ENCODE measurements around the gene TPCN2.

TPCN2 gene

DNA sequence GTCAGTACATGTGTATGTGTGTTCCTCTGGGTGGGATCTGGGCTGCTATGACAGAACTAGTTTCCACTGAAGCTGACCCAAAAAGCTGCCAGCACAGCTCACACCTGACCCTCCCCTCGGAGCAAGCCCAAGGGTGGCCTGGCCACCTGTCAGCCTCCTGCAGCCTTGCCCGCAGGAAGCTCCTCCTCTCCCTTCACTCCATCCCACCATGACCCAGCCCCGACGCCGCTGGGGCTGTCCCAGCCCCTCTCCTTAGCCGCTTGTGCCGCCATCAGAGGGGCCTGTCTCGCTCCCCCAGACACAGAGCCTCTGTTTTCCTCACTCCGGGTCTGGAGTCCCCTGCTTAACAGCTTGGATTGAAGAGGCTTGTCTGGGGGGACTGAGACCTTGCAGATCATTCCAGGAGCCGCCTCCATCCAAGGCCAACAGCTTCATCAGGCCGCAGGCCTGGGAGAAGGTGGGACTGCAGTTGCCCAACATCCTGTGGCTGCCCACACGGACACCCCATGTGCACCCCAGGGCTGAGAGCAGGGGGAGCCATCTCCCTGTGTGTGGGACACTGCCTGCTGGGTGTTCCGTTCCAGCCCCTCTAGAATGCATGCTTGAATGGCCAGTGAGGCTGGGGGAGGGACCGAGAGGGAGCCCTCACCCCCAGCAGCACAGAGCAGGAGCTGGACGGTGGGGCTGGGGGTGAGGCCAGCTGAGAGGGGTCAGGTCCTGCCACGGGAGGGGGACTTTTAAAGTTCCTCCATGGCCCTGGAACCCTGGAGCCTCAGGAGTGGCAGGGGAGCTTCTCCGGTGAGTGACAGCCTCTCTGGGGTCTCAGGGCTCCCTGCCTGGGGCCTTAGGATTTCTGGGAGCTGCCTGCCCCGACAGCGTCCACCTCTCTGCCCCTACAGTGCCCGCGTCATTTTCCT is 36.4 kb upstream of the TPCN2 start:
- Histone ChIP-seq H2BK5ac (ENCODE audit: low read length) (no peak overlapping the region), H3K36me3 (ENCODE audit: control insufficient read depth, insufficient read depth, low read length) (no peaks in the 10 kb centered on the region), H3K4me2 (ENCODE audit: low read length) (peak overlapping the region; percentile 23), H3K27ac (ENCODE audit: low read depth, low read length) (peak overlapping the region; percentile 25), H3K79me2 (ENCODE audit: control insufficient read depth, insufficient read depth, low read length) (no peaks in the 10 kb centered on the region), H3K4me1 (ENCODE audit: control insufficient read depth, low read depth, low read length) (peaks cover 7% of the 10 kb centered on the region), H3K18ac (ENCODE audit: low read length) (peak overlapping the region; percentile 54), H4K8ac (ENCODE audit: low read depth, low read length) (no peak overlapping the region), H2BK15ac (replicated peaks; ENCODE audit: low read depth) (no peak overlapping the region), H3K9ac (ENCODE audit: low read length) (peak overlapping the region; percentile 53), H3K4me3 (ENCODE audit: low read length) (no peak overlapping the region), H3K79me1 (ENCODE audit: low read length) (no peaks in the 10 kb centered on the region), H4K5ac (ENCODE audit: low read length) (no peak overlapping the region), H2AK5ac (ENCODE audit: low read length) (no peak overlapping the region), H3K56ac (ENCODE audit: low read length) (peak overlapping the region; percentile 77), H2BK120ac (ENCODE audit: low read depth, low read length) (no peak overlapping the region), H3K27me3 (ENCODE audit: insufficient read depth, low read length, poor library complexity) (no peaks in the 10 kb centered on the region), H3K23ac (ENCODE audit: low read length) (peak overlapping the region; percentile 76), H3K4ac (ENCODE audit: low read depth, low read length) (no peak overlapping the region)
- DNase-seq: no peak
- no CpG with 5 or more reads among the region's 21 CpGs for WGBS (ENCODE audit: extremely low coverage, insufficient coverage, low lambda C conversion rate)

DNA sequence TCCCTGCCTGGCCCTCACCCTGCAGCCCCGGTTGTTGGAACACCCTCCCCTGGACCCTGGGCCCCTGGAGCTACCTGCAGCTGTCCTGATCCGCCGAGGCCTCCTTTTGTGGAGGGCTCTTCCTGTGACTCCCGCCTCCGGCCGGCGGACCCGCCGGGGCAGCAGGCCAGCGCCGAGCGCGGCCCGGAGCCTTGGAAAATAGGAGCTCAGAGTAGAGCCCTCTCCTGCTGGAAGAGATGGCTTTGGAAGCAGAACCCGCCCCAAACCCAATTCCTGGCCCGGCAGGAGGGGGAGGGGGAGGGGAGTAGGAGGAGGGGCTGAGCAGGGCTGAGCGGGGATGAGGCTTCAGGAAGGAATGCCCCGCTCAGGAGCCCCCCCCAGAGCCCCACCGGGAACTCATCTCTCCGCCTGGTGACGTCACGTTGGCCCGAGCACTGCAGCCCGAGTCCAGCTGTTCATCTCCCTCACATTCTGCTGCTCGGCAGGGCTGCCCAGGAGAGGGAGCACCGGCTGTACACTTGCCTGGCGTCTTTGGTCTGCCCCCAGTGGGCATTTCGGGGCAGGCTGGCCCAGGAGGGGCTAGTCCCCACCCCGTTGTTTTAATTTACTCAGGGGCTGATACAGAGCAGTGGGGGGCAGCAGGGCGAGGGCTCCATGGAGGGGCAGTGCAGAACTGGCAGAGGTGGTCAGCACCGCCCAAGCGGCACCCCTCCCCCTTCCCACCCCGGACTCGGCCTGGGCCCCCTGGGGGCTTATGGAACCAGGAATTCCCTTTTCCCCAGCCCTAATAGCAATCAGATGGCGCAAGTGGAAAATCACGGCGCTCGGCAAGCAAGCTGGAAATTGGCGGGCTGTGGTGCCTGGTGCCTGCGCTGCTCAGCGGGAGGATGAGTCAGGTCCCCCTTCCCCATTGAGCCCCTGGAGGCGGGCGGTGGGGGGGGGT is 35.5 kb upstream of the TPCN2 start, which contains the start of gene MRGPRF:
TSS of gene MRGPRF (minus strand) at position 238 of the 943 bp plus-strand sequence. CDS start 3,345 bp downstream, outside the sequence.
- H3K4me3 ChIP-seq (ENCODE audit: low read length): no peak within 1 kb of the TSS
- peaks cover 7% of the 10 kb centered on the region for H3K4me1 ChIP-seq (ENCODE audit: control insufficient read depth, low read depth, low read length)
- no CpG with 5 or more reads among the region's 43 CpGs for WGBS (ENCODE audit: extremely low coverage, insufficient coverage, low lambda C conversion rate)
- no peaks in the 10 kb centered on the region for H3K27me3 ChIP-seq (ENCODE audit: insufficient read depth, low read length, poor library complexity)
- H3K36me3 ChIP-seq (ENCODE audit: control insufficient read depth, insufficient read depth, low read length): no peaks in the 10 kb centered on the region
- peak within 1 kb of the TSS; percentile 76 for H3K23ac ChIP-seq (ENCODE audit: low read length)
- no peak within 1 kb of the TSS for H4K5ac ChIP-seq (ENCODE audit: low read length)
- no peaks in the 10 kb centered on the region for H3K79me1 ChIP-seq (ENCODE audit: low read length)
- no peak within 1 kb of the TSS for H2AK5ac ChIP-seq (ENCODE audit: low read length)
- H2BK5ac ChIP-seq (ENCODE audit: low read length): no peak within 1 kb of the TSS
- H4K8ac ChIP-seq (ENCODE audit: low read depth, low read length): no peak within 1 kb of the TSS
- H3K27ac ChIP-seq (ENCODE audit: low read depth, low read length): peak within 1 kb of the TSS; percentile 25
- H2BK120ac ChIP-seq (ENCODE audit: low read depth, low read length): peak within 1 kb of the TSS; percentile 30
- no peaks in the 10 kb centered on the region for H3K79me2 ChIP-seq (ENCODE audit: control insufficient read depth, insufficient read depth, low read length)
- peak within 1 kb of the TSS; percentile 54 for H3K18ac ChIP-seq (ENCODE audit: low read length)
- H3K56ac ChIP-seq (ENCODE audit: low read length): peak within 1 kb of the TSS; percentile 77
- H3K4me2 ChIP-seq (ENCODE audit: low read length): peak within 1 kb of the TSS; percentile 23
- peak within 1 kb of the TSS; percentile 53 for H3K9ac ChIP-seq (ENCODE audit: low read length)
- peak; percentile 88 for DNase-seq
- H3K4ac ChIP-seq (ENCODE audit: low read depth, low read length): peak within 1 kb of the TSS; percentile 5
- no peak within 1 kb of the TSS for H2BK15ac ChIP-seq (replicated peaks; ENCODE audit: low read depth)

DNA sequence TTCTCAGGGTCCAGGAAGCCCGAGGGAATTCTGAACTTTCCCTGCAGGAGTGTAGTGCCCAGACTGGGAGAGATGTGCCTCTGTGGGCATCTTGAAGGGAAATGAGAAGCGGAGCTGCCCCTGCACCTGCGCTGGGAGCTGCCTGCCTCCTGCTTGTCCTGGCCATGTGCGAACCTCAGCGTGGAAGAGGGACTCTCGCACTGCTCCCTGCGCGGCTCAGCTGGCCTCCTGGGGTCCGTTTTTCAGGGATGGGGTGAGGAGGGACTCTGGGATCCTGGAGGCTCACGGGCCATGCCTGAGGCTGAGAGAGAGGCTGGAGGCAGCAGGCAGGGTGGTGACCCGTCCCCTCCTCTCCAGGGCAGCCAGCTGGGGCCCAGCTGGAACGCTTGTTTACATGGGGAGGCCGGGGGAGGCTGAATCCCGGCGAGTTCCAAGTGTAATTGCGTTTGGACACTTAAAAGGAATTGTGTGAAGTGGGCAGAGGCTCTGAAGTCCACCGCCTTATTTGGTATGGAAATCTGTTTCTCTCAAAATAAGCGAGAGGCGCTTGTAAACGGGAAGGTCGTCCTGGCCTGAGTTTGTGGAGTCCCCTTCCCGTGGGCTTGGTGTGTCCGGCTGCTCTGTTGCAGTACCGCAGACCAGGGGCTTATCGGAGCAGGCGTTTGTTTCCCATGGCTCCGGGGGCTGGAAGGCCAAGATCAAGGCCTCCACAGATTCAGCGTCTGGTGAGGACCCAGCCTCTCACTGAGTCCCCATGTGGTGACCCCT is 34.5 kb upstream of the TPCN2 start:
- WGBS (ENCODE audit: extremely low coverage, insufficient coverage, low lambda C conversion rate): no CpG with 5 or more reads among the region's 28 CpGs

GRCh38 chr11:69014898-69015549 is 33.7 kb upstream of the TPCN2 start:
- Histone ChIP-seq H3K27me3 (ENCODE audit: insufficient read depth, low read length, poor library complexity) (no peaks in the 10 kb centered on the region), H2AK5ac (ENCODE audit: low read length) (no peak overlapping the region), H3K36me3 (ENCODE audit: control insufficient read depth, insufficient read depth, low read length) (no peaks in the 10 kb centered on the region), H3K4ac (ENCODE audit: low read depth, low read length) (no peak overlapping the region), H3K56ac (ENCODE audit: low read length) (no peak overlapping the region), H4K8ac (ENCODE audit: low read depth, low read length) (no peak overlapping the region), H2BK5ac (ENCODE audit: low read length) (no peak overlapping the region), H3K18ac (ENCODE audit: low read length) (no peak overlapping the region), H2BK15ac (replicated peaks; ENCODE audit: low read depth) (no peak overlapping the region), H2BK120ac (ENCODE audit: low read depth, low read length) (no peak overlapping the region), H3K27ac (ENCODE audit: low read depth, low read length) (no peak overlapping the region), H3K23ac (ENCODE audit: low read length) (no peak overlapping the region), H4K5ac (ENCODE audit: low read length) (no peak overlapping the region), H3K9ac (ENCODE audit: low read length) (no peak overlapping the region), H3K4me1 (ENCODE audit: control insufficient read depth, low read depth, low read length) (peaks cover 7% of the 10 kb centered on the region), H3K4me2 (ENCODE audit: low read length) (no peak overlapping the region), H3K79me2 (ENCODE audit: control insufficient read depth, insufficient read depth, low read length) (no peaks in the 10 kb centered on the region), H3K79me1 (ENCODE audit: low read length) (no peaks in the 10 kb centered on the region), H3K4me3 (ENCODE audit: low read length) (no peak overlapping the region)
- no CpG with 5 or more reads among the region's 9 CpGs for WGBS (ENCODE audit: extremely low coverage, insufficient coverage, low lambda C conversion rate)
- no peak for DNase-seq

More for the DNA sequence above, 34.5 kb upstream of the TPCN2 start:
- Histone ChIP-seq H3K18ac (ENCODE audit: low read length) (no peak overlapping the region), H4K5ac (ENCODE audit: low read length) (no peak overlapping the region), H3K9ac (ENCODE audit: low read length) (peak overlapping the region; percentile 8), H3K4me2 (ENCODE audit: low read length) (no peak overlapping the region), H2AK5ac (ENCODE audit: low read length) (no peak overlapping the region), H2BK5ac (ENCODE audit: low read length) (no peak overlapping the region), H3K27ac (ENCODE audit: low read depth, low read length) (peak overlapping the region; percentile 13), H3K36me3 (ENCODE audit: control insufficient read depth, insufficient read depth, low read length) (no peaks in the 10 kb centered on the region), H2BK120ac (ENCODE audit: low read depth, low read length) (no peak overlapping the region), H3K56ac (ENCODE audit: low read length) (peak overlapping the region; percentile 69), H3K27me3 (ENCODE audit: insufficient read depth, low read length, poor library complexity) (no peaks in the 10 kb centered on the region), H3K4me1 (ENCODE audit: control insufficient read depth, low read depth, low read length) (peaks cover 7% of the 10 kb centered on the region), H3K4ac (ENCODE audit: low read depth, low read length) (peak overlapping the region; percentile 5), H4K8ac (ENCODE audit: low read depth, low read length) (no peak overlapping the region), H3K79me2 (ENCODE audit: control insufficient read depth, insufficient read depth, low read length) (no peaks in the 10 kb centered on the region), H2BK15ac (replicated peaks; ENCODE audit: low read depth) (no peak overlapping the region), H3K23ac (ENCODE audit: low read length) (no peak overlapping the region), H3K79me1 (ENCODE audit: low read length) (no peaks in the 10 kb centered on the region), H3K4me3 (ENCODE audit: low read length) (no peak overlapping the region)
- no peak for DNase-seq

GRCh38 chr11:69017951-69018350 is 30.8 kb upstream of the TPCN2 start:
- H3K79me2 ChIP-seq (ENCODE audit: control insufficient read depth, insufficient read depth, low read length): no peaks in the 10 kb centered on the region
- H2AK5ac ChIP-seq (ENCODE audit: low read length): no peak overlapping the region
- H3K4me3 ChIP-seq (ENCODE audit: low read length): no peak overlapping the region
- H4K5ac ChIP-seq (ENCODE audit: low read length): no peak overlapping the region
- no peak overlapping the region for H3K23ac ChIP-seq (ENCODE audit: low read length)
- no peak overlapping the region for H2BK15ac ChIP-seq (replicated peaks; ENCODE audit: low read depth)
- H3K4ac ChIP-seq (ENCODE audit: low read depth, low read length): no peak overlapping the region
- H3K4me2 ChIP-seq (ENCODE audit: low read length): no peak overlapping the region
- H3K36me3 ChIP-seq (ENCODE audit: control insufficient read depth, insufficient read depth, low read length): no peaks in the 10 kb centered on the region
- no peak overlapping the region for H3K18ac ChIP-seq (ENCODE audit: low read length)
- no peak overlapping the region for H2BK5ac ChIP-seq (ENCODE audit: low read length)
- peaks cover 2% of the 10 kb centered on the region for H3K4me1 ChIP-seq (ENCODE audit: control insufficient read depth, low read depth, low read length)
- H3K27me3 ChIP-seq (ENCODE audit: insufficient read depth, low read length, poor library complexity): no peaks in the 10 kb centered on the region
- no peak for DNase-seq
- H3K27ac ChIP-seq (ENCODE audit: low read depth, low read length): no peak overlapping the region
- H3K79me1 ChIP-seq (ENCODE audit: low read length): no peaks in the 10 kb centered on the region
- H3K9ac ChIP-seq (ENCODE audit: low read length): no peak overlapping the region
- whole genome bisulfite sequencing (ENCODE audit: extremely low coverage, insufficient coverage, low lambda C conversion rate): no CpG with 5 or more reads among the region's 10 CpGs
- H3K56ac ChIP-seq (ENCODE audit: low read length): no peak overlapping the region
- H4K8ac ChIP-seq (ENCODE audit: low read depth, low read length): no peak overlapping the region
- no peak overlapping the region for H2BK120ac ChIP-seq (ENCODE audit: low read depth, low read length)

Measured in mesendoderm (in vitro differentiated cells).